HG02870 (cell line): ENCODE measurements around the gene GPAT2.
"Not testable (repeated sequence)": the region's sequence is repeated elsewhere in the genome, so short reads cannot be mapped to it uniquely, and the experiment has no call there.

Source experiments
- ATAC-seq: cut with Tn5 transposase; IDR thresholded peaks from one replicate; pipeline ENCODE4 v1.9.1; 2021; ENCODE audit warnings: mild to moderate bottlenecking, moderate library complexity; ENCODE audit not compliant: unreplicated experiment

Gene GPAT2, protein sequence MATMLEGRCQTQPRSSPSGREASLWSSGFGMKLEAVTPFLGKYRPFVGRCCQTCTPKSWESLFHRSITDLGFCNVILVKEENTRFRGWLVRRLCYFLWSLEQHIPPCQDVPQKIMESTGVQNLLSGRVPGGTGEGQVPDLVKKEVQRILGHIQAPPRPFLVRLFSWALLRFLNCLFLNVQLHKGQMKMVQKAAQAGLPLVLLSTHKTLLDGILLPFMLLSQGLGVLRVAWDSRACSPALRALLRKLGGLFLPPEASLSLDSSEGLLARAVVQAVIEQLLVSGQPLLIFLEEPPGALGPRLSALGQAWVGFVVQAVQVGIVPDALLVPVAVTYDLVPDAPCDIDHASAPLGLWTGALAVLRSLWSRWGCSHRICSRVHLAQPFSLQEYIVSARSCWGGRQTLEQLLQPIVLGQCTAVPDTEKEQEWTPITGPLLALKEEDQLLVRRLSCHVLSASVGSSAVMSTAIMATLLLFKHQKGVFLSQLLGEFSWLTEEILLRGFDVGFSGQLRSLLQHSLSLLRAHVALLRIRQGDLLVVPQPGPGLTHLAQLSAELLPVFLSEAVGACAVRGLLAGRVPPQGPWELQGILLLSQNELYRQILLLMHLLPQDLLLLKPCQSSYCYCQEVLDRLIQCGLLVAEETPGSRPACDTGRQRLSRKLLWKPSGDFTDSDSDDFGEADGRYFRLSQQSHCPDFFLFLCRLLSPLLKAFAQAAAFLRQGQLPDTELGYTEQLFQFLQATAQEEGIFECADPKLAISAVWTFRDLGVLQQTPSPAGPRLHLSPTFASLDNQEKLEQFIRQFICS

DNA sequence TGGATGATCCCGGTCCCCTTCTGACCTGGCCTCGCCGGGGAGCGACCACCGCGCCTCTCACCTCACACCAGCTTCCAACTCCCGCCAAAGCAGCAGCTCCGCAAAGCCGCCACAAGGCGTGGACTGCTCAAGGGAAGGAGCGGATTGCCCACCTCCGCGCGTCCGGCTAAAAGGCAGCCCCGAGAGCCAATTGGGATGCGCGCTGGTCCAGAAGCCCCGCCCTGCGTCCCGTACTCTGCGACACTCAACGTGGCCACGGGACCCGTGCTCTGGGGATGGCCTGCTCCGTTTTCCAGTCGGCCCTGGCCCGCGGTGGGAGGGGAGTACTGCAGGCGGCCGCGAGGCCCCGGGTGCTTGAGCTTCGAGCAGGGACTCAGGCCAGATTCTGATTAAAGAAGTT is at the start of gene GPAT2:
Gene GPAT2 (minus strand): TSS at position 125 of the 400 bp plus-strand sequence. CDS start 2,557 bp downstream, outside the sequence.
- ATAC-seq, result not testable (repeated sequence)

DNA sequence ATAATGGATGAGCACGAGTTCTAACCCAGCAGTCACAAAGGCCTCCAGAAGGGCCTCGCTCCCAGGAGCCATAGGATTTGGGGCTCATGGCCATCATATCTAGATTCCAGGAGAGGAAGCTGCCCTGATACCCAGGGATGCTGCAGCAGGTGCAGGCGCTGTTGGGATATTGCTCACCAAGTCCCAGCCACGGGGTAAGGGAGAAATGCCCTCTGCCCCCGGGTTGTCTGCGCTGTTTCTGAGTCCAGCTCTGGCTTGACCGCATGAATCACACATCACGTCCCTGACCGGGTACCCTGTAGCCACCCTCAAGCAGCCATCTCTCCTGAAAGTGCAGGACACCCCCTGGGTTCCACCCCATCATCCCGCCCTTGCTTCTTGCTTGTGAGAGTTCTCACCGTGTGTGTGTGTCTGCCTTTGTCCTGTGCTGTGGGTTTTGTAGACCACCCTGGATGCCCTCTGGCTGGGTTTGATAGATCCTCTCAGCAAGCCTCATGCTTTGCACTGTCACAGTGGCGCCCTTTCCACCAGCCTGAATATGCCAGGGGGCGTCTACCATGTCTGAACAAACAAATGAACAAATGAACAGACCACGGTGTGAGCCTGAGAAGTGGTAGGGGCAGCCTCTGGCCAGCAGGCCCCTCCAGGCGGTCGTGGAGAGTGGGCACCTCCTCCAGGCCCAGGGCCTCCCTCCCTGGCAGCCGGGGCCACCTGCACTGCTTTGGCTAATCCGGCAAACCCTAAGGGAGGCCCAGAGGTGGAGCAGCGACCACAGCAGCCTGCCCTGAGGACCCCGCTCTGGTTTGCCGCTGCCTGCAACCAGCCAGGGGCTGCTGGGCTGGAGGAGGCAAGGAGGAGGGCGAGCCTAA is 49.5 kb upstream of the GPAT2 start:
- ATAC-seq, result no peak

DNA sequence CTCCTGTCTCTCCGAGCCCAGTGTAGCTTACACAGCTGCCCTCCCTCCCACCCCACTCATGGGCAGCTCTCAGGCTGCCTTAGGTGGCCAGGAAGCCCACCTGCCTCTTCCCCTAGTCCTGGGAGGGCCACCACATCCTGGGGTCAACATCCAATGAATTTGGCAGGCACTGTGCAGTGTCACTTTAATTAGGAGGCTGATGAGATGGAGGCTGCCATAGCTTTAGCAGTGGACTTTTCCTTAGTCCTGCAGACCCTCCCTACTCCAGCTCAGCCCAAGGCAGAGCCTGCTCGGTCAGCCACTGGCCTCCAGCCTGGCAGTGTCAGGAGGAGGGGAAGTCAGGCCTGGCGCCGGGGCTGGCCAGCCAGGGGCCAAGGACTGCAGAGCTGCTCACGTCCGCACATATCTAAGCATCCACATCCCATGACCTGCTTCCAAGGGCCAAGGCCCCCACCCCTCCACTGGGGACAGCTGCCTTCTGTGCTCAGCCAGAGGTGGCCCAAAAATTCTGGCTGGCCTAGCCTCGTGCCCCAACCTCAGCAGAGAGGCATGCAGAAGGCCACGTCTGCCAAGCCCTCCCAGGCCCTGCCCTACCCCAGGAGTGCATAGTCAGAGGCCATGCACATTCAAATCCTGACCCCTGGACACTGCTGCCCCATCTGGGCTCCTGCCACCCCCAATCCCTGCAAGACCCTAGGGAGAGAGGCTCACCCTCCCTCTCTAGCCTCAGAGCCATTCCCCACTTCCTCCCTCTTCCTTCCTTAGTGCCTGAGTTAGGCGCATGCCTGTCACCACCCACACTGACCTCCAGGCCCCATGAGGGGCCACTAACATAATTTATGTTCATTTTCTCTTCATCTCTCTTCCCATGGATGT is 48.6 kb upstream of the GPAT2 start:
- no peak for ATAC-seq

DNA sequence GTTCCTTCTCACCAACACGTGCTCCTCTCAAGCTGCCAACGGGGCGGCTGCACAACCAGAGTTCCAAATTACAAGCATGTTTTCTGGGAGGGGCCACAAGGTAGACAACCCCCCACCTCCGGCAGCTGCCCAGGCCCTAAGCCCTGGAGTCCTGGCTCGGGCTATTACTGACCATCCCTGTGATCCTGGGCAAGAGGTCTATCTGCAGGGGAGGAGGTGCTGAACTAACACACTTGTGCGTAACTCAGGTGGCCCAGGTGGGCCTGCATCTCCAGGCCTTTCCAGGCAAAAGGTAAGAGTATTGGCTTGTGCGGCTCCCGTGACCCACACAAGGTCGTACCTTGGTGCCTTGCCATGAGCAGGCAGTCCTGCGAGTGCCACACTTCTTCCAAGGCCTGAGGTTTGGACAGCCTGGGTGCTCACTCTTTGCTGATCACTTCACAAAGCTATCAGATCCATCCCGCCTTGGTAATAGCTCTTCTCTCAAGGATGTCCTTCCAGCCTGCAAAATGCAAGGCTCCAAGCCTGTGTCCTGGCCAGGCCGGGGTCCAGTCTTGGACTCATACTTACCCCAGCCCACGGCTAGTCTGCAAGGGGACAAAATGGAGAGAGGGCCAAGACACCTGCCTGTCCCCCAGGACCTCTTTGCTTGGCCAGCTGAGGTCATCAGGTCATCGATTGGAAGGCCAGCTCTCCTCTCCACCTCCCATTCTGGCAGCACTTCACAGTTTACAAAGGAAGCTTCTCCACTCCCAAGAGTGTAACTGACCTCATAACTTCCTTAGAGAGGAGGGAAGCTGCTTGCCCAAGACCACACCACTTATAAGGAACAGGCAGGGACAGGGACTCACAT is 47.7 kb upstream of the GPAT2 start:
- no peak for ATAC-seq

DNA sequence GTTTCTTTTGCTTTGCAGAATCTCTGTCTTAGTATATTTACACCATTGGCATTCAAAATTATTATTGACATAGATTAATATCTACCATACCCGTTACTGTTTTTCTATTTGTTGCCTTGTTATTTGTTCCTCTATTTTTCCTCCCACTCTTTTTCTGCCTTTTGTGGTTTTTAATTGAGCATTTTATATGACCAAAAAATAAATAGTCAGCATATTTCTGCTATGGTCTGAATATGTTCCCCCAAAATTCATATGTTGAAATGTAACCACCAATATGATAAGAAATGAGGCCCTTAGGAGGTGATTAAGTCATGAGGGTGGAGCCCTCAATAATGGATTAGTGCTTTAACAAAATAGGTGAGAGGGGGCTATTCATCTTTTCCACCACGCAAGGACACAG is 46.3 kb upstream of the GPAT2 start:
- ATAC-seq, result no peak

DNA sequence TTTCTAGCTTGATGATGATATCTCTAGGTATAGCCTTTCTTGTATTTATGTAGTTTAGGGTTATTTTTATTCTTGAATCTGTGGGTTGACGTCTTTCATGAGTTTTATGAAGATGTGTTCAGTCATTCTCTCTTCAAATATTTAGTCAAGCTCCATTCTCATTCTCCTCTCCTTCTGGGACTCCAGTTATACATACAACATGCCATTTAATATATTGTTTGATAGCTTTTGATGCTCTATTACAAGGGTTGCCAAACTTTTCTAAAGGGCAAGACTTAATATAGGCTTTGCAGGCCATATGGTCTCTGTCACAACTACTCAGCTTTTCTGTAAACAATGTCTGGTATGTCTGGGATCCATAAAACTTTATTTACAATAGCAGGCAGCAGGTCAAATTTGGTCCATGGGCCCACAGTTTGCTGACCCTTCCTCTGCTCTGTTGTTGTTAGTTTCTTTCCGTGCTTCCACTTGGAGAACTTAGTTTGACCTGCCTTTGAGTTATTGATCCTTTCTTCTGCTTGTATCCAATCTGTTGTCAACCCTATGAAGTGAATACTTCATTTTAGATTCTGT is 40.6 kb upstream of the GPAT2 start:
- ATAC-seq, result no peak

DNA sequence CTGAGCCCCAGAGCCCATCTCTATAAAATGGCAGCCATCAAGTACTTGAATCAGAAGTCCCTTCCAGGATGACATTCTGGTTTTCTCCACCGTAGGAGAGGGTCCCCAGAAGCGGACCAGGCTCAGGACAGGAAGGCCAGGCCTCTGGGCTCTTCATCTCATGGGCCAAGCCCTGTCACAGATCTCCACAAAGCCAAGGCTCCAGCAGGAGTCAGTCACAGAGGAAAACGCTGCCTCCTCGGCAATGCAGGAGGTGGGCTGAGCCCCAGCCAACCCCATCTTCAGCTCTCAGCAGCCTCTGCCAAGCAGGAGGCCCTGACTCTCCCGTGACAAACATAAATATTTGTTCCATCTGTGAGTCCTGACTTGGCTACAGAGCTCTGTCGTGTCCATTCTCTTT is 39.4 kb upstream of the GPAT2 start:
- no peak for ATAC-seq

DNA sequence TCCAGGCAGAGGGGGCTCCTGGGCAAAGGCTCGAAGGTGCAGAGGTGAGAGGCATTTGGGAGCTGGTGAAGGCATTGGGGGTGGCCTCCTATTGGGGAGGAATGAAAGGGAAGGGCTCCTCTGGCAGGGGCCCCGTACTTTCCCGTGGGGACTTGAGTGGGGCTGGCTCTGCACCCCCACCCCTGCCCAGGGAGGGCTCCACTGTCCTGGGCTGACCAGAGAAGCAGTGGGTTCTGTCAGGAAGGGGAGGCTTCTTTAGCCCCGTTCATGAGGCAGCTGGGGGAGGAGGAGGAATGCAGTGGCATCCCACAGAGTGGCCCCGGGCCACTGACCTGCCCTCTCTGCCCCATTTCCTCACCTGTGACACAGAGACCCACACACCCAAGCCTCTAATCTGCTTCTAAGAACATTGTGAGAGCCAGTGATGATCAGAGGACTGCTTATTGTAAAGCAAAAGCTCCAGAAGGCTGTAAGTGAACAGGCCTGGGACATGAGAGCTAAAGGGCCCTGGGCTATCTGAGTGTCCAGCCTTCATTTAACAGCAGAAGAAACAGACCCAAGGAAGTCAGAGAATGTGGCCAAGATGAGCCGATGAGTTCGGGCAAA is 38.6 kb upstream of the GPAT2 start:
- no peak for ATAC-seq

DNA sequence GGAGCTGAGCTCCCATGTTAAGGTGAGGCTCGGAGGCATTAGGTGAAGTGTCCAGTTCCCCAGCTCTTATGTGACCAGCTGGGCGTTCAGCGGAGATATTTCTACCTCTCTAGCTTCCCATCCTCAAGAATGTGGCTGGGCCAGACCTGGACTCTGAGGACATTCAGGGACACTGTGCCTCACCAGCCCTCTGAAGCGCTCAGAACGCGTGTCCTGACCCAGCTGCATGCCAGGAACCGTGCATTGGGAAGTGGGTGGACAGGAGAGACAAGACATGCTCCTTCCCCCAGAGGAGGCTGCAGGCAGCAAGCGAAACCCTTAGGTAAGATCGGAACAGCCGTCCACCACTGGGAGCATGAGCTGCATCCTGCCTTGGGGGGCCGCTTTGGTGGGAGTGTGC is 38.0 kb upstream of the GPAT2 start:
- no peak for ATAC-seq

DNA sequence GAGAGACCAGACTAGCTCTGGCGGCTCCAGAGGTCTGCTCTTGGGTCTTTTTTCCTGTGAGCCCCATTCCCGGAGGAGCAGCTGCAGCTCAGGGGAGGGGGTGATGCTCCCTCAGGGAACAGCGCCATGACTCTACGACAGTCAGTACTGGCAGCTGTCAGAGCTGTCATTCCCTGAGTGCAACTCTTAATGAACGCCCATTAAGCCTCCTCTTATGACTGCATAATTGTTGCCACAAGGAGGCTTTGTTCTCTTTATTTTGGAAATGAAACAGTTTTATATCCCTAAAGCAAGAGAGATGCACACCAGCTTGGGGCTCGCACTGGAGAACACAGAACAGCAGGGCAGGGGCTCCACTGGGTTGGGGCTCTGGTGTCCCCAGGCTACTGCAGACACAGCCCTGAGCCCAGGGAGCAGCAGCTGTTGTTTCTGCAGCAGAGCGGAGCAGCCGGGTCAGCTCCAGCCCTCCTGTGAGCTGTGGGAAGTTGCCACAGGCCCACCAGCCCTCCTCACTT is 37.3 kb upstream of the GPAT2 start:
- not testable (repeated sequence) for ATAC-seq

DNA sequence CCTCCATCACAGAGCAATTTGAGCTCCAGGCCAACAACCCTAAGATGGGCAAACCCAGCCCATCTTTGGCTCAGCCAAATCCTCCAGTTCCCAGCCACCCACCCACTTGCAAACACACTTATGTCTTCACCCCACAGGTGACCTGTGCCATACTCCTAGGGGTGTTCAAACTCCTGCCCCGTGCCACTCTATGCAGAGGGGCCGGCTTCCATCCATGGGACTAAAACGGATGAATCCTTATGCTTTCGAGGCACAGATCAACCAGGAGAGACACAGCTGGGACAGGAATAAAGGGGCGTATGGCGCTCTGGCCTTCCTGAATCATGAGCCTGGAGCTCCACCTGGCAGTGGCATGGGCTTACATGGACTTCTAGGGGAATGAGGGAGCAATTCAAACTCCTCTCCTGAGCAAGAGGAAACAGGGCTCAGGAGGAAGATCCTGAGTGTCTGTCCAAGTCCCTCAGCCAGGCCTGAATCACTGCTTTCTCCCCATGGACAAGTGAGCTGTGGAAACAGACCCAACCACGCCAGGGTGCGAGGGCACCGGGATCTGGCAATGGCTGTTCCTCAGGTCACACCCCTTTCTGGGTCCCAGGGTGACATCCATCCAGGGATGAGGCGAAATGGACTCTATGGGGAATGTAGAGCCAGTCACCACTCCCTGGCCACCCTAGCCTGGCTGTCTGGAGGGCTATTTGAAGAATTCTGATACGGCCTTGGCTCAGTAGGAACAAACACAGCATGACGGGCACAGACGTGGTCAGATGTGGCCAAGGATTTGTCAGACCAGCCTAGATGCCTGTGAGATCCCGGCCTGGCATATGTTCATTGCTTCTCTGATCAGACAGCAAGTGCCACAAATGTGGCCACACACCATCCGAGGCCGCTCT is 36.6 kb upstream of the GPAT2 start:
- ATAC-seq, result not testable (repeated sequence)

DNA sequence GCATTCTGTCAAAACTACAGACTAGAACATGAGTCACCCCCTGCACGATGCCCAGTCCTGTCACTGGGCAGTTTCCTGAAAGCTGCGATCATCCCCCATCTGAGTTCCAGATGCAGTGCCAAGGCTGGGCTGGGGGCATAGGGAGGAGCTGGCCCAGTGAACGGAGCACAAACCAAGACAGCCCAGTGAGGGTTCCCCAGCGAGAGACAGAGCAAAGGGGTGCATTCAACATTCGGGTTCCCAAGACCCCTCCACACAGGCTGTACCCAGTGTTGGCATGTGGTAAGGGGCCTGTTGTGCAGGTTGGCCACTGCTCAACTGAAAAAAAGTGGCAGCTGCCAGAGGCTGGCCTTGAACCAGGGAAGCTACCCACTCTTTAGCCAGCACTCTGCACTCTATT is 35.6 kb upstream of the GPAT2 start:
- ATAC-seq, result not testable (repeated sequence)

DNA sequence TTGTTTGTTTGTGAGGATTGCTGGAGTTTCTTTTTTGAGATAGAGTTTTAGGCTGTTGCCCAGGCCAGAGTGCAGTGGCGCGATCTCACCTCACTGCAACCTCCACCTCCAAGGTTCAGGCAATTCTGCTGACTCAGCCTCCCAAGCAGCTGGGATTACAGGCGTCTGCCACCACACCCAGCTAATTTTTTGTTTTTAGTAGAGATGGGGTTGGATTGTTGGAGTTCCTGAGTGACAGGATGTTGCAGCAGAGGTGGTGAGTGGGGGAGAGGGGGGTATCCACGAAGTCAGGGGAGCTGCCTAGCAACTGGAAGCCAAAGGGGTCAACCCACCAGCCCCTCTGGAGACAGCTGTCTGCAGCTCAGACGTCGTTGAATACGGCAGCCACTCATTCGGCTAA is 35.2 kb upstream of the GPAT2 start:
- ATAC-seq, result not testable (repeated sequence)

DNA sequence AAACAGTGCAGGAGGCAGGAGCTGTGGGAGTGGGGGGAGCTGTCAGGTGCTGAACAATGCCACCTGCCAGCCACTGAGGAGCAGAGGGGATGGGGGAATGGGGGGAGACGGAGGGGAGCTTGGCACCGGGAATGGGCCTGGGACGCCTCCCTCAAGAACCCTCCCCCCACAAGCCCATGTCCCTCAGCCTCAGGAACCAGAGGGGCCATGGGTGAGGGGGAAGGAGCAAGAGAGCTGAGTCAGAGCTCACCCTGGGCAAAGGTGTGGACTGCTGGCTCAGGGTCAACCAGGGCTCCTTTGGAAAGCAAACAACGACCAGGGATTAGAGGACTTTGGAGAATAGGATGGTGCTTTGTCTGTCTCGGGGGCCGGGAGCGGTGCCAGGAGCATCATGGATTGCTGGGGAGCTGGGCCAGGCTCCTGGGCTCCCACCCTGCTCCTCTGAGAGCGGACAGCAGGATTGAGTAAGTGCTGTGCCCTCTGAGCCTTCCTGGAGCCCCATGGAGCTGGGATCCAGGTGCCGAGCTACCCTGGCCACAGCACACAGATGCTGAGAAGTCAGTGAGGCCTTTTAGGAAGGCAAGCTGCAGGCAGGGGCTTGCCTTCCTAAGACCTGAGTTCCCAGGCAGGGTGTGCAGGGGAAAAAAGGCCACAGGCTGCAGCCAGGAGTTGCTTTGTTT is 33.3 kb upstream of the GPAT2 start:
- ATAC-seq, result not testable (repeated sequence)

DNA sequence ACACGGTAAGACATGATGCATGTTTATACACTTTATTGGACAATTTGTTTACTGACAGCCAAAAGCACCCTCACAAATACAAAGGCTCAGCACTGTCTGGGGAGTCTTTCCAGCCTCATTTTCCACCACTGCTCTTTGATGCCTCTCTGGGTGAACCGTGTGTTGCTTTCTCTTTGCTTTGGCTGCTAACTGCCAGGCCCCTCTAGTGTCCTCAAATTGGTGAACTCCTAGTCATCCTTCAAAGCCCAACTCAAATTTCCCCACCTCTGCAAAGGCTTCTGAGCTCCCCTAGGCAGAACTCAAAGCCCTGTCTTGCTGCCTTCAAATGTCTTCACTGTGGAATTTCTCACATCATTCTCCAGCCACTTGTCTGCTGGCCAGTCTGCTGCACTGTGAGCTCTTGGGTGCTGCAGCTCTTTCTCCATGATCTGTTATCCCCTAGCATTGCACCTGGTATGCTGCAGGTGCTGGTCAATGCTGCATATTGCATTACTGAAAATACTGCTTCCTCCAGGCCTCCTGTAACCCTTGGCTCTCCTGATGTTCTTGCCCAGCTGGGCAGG is 32.5 kb upstream of the GPAT2 start:
- ATAC-seq, result not testable (repeated sequence)

DNA sequence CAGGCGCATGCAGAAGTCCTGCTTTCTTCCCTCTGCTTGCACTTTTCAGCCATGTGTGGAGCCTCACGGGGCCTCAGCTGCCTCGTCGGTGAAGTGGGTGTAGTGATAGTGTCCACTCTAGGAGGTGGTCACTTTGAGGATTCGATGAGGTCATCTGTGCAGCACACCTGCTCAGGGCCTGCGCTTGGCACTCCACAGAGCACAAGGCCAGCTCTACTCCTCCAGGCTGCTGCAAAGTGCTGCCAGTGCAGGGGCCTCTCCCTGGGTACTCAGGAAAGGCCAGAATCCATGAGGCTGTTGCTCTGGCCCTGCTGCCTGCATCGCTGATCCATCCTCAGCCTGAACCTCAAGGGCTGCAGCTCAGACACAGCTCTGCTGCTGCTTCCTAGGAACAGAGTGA is 31.8 kb upstream of the GPAT2 start:
- not testable (repeated sequence) for ATAC-seq
